ENCODE data around the gene FRMD3.

Gene FRMD3

GRCh38 chr9:83431101-83432060 lies 106.8 kb downstream of the FRMD3 start:
- DNase-seq, result no peak

GRCh38 chr9:83430681-83431080 lies 107.5 kb downstream of the FRMD3 start:
- DNase-seq, result no peak

- DNase-seq, result no peak
These were observed 109.0 kb downstream of the FRMD3 start for GRCh38 chr9:83429229-83429628.

GRCh38 chr9:83425240-83425639 lies 113.0 kb downstream of the FRMD3 start:
- no peak for DNase-seq

- DNase-seq, result no peak
These were observed 113.4 kb downstream of the FRMD3 start for GRCh38 chr9:83424831-83425230.

- DNase-seq, result no peak
These were observed 114.1 kb downstream of the FRMD3 start for GRCh38 chr9:83423815-83424707.

- DNase-seq, result no peak
These were observed 115.7 kb downstream of the FRMD3 start for GRCh38 chr9:83422527-83422926.

- DNase-seq, result no peak
These were observed 117.7 kb downstream of the FRMD3 start for GRCh38 chr9:83420486-83420885.

GRCh38 chr9:83419961-83420360 lies 118.2 kb downstream of the FRMD3 start:
- no peak for DNase-seq

- no peak for DNase-seq
These were observed 119.9 kb downstream of the FRMD3 start for GRCh38 chr9:83418283-83418682.

GRCh38 chr9:83413367-83413766 lies 124.8 kb downstream of the FRMD3 start:
- no peak for DNase-seq

GRCh38 chr9:83410701-83411100 lies 127.5 kb downstream of the FRMD3 start:
- no peak for DNase-seq

- no peak for DNase-seq
These were observed 131.3 kb downstream of the FRMD3 start for GRCh38 chr9:83406921-83407320.

- DNase-seq, result no peak
These were observed 132.4 kb downstream of the FRMD3 start for GRCh38 chr9:83405759-83406158.

- DNase-seq, result no peak
These were observed 134.5 kb downstream of the FRMD3 start for GRCh38 chr9:83403527-83404238.

- DNase-seq, result no peak
These were observed 136.8 kb downstream of the FRMD3 start for GRCh38 chr9:83401328-83401900.

- no peak for DNase-seq
These were observed 141.4 kb downstream of the FRMD3 start for GRCh38 chr9:83396813-83397212.

- no peak for DNase-seq
These were observed 141.9 kb downstream of the FRMD3 start for GRCh38 chr9:83396342-83396741.

- DNase-seq, result no peak
These were observed 146.0 kb downstream of the FRMD3 start for GRCh38 chr9:83392228-83392627.

- DNase-seq, result no peak
These were observed 149.9 kb downstream of the FRMD3 start for GRCh38 chr9:83388346-83388745.

- DNase-seq, result no peak
These were observed 150.6 kb downstream of the FRMD3 start for GRCh38 chr9:83387401-83388185.

- DNase-seq, result no peak
These were observed 152.9 kb downstream of the FRMD3 start for GRCh38 chr9:83385317-83385716.
